ENCODE results near the gene KRT83. TPM values are rescaled to one million over a fixed set of nuclear protein-coding genes. Genes with fewer than 3 reads are reported as not detected.

Gene KRT83
- total and polyA plus RNA-seq, 10 of the 15 experiments (the other 5 are each of a cell fraction or from before 2014, with no cell fraction given), result not detected

- TF ChIP-seq E2F8 (IDR thresholded peaks at IDR 0.05; ENCODE audit: low read depth, partially characterized antibody) (no peak), RBBP5 (conservative IDR thresholded peaks at IDR 0.05) (no peak), BMI1 (IDR thresholded peaks at IDR 0.05; ENCODE audit: borderline replicate concordance) (no peak), CHD4 (IDR thresholded peaks at IDR 0.05) (no peak), TAF1 (IDR thresholded peaks at IDR 0.05; ENCODE audit: borderline replicate concordance, low read depth, low read length) (no peak), DPF2 (IDR thresholded peaks at IDR 0.05) (no peak)
These were observed 24.5 kb downstream of the KRT83 start (continued) for GRCh38 chr12:52296572-52297215.

- H3K4me1 ChIP-seq (ENCODE audit: control insufficient read depth, insufficient read depth, low read length), result no peaks in the 10 kb centered on the region
- ChIA-PET CTCF (interaction anchor here (0.7 to 7.0 kb wide), 2 partner anchors 16 to 1897 kb away, joined by 4 to 39 read pairs; no protein-coding TSS in a partner anchor), SMC1A (ENCODE audit: uncharacterized antibody, unreplicated experiment) (no interaction called here), RAD21 (ENCODE audit: unreplicated experiment) (no interaction called here), POLR2A (no interaction called here)
- intact Hi-C loops (cut with micrococcal nuclease; ENCODE audit: unreplicated experiment), result no loop called here
- in situ Hi-C loops (cut with MboI), result no loop called here
- H4K20me1 ChIP-seq (ENCODE audit: control insufficient read depth, insufficient read depth), result no peaks in the 10 kb centered on the region
- no peak overlapping the region for H3K9ac ChIP-seq (ENCODE audit: control insufficient read depth, insufficient read depth, low read length)
- H2AFZ ChIP-seq (ENCODE audit: control insufficient read depth, low read depth, low read length), result no peak overlapping the region
- H3K27ac ChIP-seq (ENCODE audit: control insufficient read depth, insufficient read depth), result no peak overlapping the region
- no peaks in the 10 kb centered on the region for H3K36me3 ChIP-seq (ENCODE audit: control insufficient read depth in 2 of 2, insufficient read depth in 2 of 2, low read length in 1 of 2)
- no peak overlapping the region for H3K4me2 ChIP-seq (ENCODE audit: control insufficient read depth, insufficient read depth)
- WGBS (ENCODE audit: insufficient coverage, insufficient replicate concordance, low lambda C conversion rate, missing lambda C conversion rate), result 0% methylated on average over 1 of the region's 1 CpG
- no TSS peak for BruUV-seq (replicated peaks)
- no peak for ATAC-seq
- H3K79me2 ChIP-seq (ENCODE audit: control insufficient read depth, insufficient read depth, low read length), result no peaks in the 10 kb centered on the region
- FAIRE-seq, result no peak
- no peaks in the 10 kb centered on the region for H3K9me3 ChIP-seq (replicated peaks; ENCODE audit: control insufficient read depth, insufficient read depth, low read length)
- no peak for DNase-seq (ENCODE audit: low read depth, low spot score)
- H3K4me3 ChIP-seq, result no peak overlapping the region
- peaks cover 0 to 1% of the 10 kb centered on the region in 2 experiments; a peak in 2 of 4 replicates for H3K27me3 ChIP-seq (replicated peaks in 1 of 2; ENCODE audit: control insufficient read depth in 2 of 2, insufficient read depth in 2 of 2, low read length in 1 of 2)
- no peak for TF ChIP-seq TARDBP (IDR thresholded peaks at IDR 0.05; ENCODE audit: borderline replicate concordance)
- TF ChIP-seq CHD4 (IDR thresholded peaks at IDR 0.05), result no peak
- no peak for TF ChIP-seq SMARCA5 (IDR thresholded peaks at IDR 0.05)
- no peak for TF ChIP-seq FOXM1 (IDR thresholded peaks at IDR 0.05; ENCODE audit: low read depth, low read length)
- no peak for TF ChIP-seq E2F8 (IDR thresholded peaks at IDR 0.05; ENCODE audit: low read depth, partially characterized antibody)
- TF ChIP-seq NRF1 (conservative IDR thresholded peaks at IDR 0.05; ENCODE audit: low read depth, low read length), result no peak
- no peak for TF ChIP-seq ZNF274 (IDR thresholded peaks at IDR 0.05; ENCODE audit: insufficient read depth, insufficient read length)
- no peak for TF ChIP-seq CREB1 (IDR thresholded peaks at IDR 0.05; ENCODE audit: low read depth)
- TF ChIP-seq NBN (IDR thresholded peaks at IDR 0.05), result no peak
- no peak for TF ChIP-seq POLR2AphosphoS5 (IDR thresholded peaks at IDR 0.05; ENCODE audit: low read length)
- TF ChIP-seq ZNF384 (IDR thresholded peaks at IDR 0.05; ENCODE audit: borderline replicate concordance, low read depth, low read length), result no peak
- no peak for TF ChIP-seq FOXK2 (IDR thresholded peaks at IDR 0.05)
- TF ChIP-seq YBX1 (IDR thresholded peaks at IDR 0.05), result no peak
- no peak for TF ChIP-seq IKZF2 (IDR thresholded peaks at IDR 0.05)
- TF ChIP-seq TCF12 (IDR thresholded peaks at IDR 0.05; ENCODE audit: low read depth, low read length), result no peak
- no peak for TF ChIP-seq MEF2B (IDR thresholded peaks at IDR 0.05; ENCODE audit: partially characterized antibody, poor library complexity, severe bottlenecking)
- no peak for TF ChIP-seq BHLHE40 (IDR thresholded peaks at IDR 0.05; ENCODE audit: borderline replicate concordance in 1 of 2, low read depth in 2 of 2, low read length in 1 of 2)
These were observed 25.5 kb downstream of the KRT83 start for GRCh38 chr12:52295663-52296062.

Data from GM12878 (cell line).